ENCODE data around the gene ATP2B2.

- TF ChIP-seq POLR2A (IDR thresholded peaks at IDR 0.05; ENCODE audit: low read length) (no peak), GATA1 (IDR thresholded peaks at IDR 0.05; ENCODE audit: low read depth, low read length) (no peak)
Measured at GRCh38 chr3:10378742-10379141, 126.6 kb downstream of the ATP2B2 start.

Data from erythroblast (primary cell).